GM12864 (cell line): ENCODE data around the gene DLGAP1.
"Not testable (repeated sequence)": the region's sequence is repeated elsewhere in the genome, so short reads cannot be mapped to it uniquely, and the experiment has no call there.

Experiments used
- DNase-seq: peaks from one replicate; pipeline ENCODE4 v3.0.0-alpha.2; 2011; ENCODE audit warnings: low read depth
- H3K4me3 ChIP-seq: 2 replicates; pipeline ENCODE4 v1.5.1; 2011; ENCODE audit warnings: mild to moderate bottlenecking, low read depth, low read length, control low read depth
- TF ChIP-seq, protein P1 (sequence below): IDR thresholded peaks from 2 replicates; pipeline ENCODE4 v1.5.1; 2011; ENCODE audit warnings: low read depth, mild to moderate bottlenecking, moderate library complexity, low read length, control low read depth, inconsistent platforms; ENCODE audit errors: missing control alignments

The DLGAP1 gene

GRCh38 chr18:4299395-4299794 is 155.7 kb downstream of the DLGAP1 start:
- no peak for DNase-seq
- H3K4me3 ChIP-seq = no peak overlapping the region
- TF ChIP-seq, protein P1, sequence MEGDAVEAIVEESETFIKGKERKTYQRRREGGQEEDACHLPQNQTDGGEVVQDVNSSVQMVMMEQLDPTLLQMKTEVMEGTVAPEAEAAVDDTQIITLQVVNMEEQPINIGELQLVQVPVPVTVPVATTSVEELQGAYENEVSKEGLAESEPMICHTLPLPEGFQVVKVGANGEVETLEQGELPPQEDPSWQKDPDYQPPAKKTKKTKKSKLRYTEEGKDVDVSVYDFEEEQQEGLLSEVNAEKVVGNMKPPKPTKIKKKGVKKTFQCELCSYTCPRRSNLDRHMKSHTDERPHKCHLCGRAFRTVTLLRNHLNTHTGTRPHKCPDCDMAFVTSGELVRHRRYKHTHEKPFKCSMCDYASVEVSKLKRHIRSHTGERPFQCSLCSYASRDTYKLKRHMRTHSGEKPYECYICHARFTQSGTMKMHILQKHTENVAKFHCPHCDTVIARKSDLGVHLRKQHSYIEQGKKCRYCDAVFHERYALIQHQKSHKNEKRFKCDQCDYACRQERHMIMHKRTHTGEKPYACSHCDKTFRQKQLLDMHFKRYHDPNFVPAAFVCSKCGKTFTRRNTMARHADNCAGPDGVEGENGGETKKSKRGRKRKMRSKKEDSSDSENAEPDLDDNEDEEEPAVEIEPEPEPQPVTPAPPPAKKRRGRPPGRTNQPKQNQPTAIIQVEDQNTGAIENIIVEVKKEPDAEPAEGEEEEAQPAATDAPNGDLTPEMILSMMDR = no peak

DNA sequence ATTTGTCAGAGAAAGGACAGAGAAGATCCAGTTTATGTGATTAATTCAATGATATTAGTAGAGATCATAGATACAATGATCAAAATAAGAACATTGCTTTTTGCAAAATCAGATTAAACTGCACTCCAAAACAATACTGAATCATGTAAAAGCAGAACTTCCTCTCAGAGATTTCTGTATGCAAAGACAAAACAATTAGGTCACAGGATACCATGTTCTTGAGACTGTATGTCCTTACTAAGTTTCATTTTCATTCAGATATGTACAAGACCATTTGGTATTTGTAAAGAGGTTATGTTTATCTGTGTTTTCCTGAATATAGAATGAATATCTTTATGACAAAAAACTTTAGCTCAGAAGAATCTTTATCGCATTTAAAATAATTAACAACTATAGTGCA is 161.8 kb downstream of the DLGAP1 start:
- TF ChIP-seq, protein P1 = no peak
- H3K4me3 ChIP-seq = no peak overlapping the region
- DNase-seq = no peak

DNA sequence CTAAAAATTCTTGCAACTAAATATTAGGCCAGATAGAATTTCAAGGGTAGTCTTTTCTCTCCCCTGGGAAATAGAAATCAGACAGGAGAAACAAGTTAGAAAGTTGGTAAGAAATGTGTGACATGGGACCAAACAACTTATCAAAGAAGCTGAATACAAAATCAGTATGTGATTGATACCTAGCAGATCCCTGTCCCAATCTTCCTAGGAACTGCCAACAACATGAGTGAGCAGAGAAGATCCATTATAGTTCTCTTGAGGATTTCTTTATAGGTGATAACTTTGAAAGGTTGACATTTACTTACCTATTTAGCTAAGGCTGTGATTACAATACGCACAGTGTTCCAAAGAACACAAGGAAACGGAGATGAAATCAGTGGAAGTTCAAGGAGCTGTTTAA is 162.4 kb downstream of the DLGAP1 start:
- TF ChIP-seq, protein P1 = no peak
- DNase-seq = no peak
- H3K4me3 ChIP-seq = no peak overlapping the region

DNA sequence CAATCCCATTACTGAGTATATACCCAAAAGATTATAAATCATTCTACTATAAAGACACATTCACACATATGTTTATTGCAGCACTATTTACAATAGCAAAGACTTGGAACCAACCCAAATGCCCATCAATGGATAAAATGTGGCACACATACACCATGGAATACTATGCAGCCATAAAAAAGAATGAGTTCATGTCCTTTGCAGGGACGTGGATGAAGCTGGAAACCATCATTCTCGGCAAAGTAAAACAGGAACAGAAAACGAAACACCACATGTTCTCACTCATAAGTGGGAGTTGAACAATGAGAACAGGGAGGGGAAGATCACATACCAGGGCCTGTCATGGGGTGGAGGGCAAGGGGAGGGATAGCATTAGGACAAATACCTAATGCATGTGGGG is 167.8 kb downstream of the DLGAP1 start:
- not testable (repeated sequence) for DNase-seq, H3K4me3 ChIP-seq

DNA sequence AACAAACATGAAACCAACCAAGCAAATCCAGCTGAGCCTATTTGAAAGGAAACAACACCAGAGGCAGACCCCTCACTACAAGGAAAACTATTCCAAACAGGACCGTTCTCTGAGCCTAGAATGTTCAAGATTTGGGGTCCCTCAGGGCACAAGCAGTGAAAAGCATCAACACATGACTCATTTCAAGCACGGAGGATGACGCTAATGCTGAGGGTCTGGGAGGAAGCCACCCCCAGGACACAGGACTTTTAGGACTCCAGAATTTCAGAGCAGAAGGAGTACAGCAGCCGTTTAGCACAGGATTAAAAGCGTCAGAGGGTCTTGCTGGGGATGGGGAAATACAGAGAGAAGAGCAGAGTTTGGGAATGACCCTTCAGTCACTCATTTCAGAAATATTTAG is 168.9 kb downstream of the DLGAP1 start:
- no peak for DNase-seq
- no peak overlapping the region for H3K4me3 ChIP-seq
- TF ChIP-seq, protein P1 = no peak

- no peak overlapping the region for H3K4me3 ChIP-seq
- DNase-seq = no peak
- TF ChIP-seq, protein P1 = no peak
Measured at GRCh38 chr18:4285525-4285924, 169.6 kb downstream of the DLGAP1 start.

DNA sequence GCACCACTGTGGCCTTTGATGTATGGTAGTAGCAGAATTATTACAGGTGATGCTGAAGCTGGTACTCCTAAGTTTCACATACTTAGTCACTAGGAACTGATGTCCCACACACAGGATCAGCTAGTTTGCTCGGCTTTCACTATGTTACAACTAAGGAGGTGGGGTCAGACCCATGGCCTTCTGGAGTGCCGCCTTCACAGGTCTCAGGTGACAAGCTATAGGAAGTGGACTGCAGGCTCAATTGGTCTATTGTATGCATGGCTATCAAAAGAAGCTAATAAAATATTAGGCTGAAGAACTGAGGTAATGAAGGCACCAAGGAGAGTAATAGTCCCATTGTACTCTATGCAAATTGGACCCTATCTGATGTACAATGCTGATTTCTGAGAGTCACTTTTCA is 170.6 kb downstream of the DLGAP1 start:
- no peak for DNase-seq
- TF ChIP-seq, protein P1 = no peak
- H3K4me3 ChIP-seq = no peak overlapping the region
